ENCODE results near the gene APOL1. TPM values are rescaled to one million over a fixed set of nuclear protein-coding genes. Genes with fewer than 3 reads are reported as not detected.
"Not testable (repeated sequence)": the region's sequence is repeated elsewhere in the genome, so short reads cannot be mapped to it uniquely, and the experiment has no call there.

APOL1 gene
- total and polyA plus RNA-seq, 2 donors, result 14.2 to 62.6 TPM

DNA sequence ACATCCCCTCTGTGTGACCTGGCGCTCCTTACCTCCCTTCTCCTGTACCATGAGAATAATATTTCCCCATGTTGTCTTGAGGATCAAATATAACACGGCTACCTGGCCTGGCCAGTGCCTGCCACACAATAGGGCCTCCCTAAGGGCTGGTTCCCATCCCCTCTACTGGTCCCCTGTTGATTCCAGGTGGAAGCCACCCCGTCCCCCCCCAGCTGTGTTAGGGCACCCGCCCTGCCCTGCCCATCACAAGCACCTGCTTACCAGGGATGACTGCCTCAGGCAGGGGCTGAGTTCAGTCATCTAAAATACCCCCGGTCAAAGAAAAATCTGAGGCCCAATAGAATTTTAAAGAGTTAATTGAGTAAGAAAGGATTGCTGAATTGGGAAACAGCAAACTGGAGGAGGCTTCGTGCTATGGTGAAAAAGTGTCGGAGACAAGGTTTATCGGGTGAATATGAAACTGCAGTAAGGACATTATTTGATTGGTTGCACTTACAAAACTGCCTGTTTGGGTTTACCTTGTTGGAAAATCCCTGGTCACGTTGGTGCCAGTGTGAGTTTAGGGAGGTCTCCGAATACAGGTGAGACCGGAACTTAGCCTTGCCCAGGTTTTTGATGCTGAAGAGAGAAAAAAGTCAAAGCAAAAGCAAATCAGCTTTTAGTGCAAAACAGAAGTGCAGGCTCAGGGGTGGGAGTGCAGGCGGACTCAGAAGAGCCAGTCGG is 5.2 kb downstream of the APOL1 start:
- 91% methylated on average over 13 of the region's 13 CpGs for WGBS
- Histone ChIP-seq H3K36me3 (ENCODE audit: control insufficient read depth in 2 of 2, insufficient read depth in 2 of 2, low read length in 1 of 2) (peaks cover 3 to 4% of the 10 kb centered on the region in 2 donors), H3K4me3 (ENCODE audit: low read length in 2 of 2) (no peak overlapping the region), H3K27me3 (ENCODE audit: control insufficient read depth in 2 of 2, insufficient read depth in 1 of 2, low read length in 1 of 2) (no peaks in the 10 kb centered on the region), H3K9me3 (ENCODE audit: control insufficient read depth in 2 of 2, insufficient read depth in 1 of 2, low read length in 1 of 2) (no peaks in the 10 kb centered on the region), H3K27ac (ENCODE audit: low read depth in 1 of 2, low read length in 1 of 2) (peak overlapping the region; percentile 25 to 78), H3K4me1 (ENCODE audit: control insufficient read depth in 2 of 2, insufficient read depth in 2 of 2, low read length in 2 of 2) (peaks cover 10 to 43% of the 10 kb centered on the region in 2 donors)
- peak in 1 of 9 donors; percentile 16 for DNase-seq (ENCODE audit: low read depth in 6 of 9, low spot score in 9 of 9)

- peak in 2 of 9 donors; percentile 44 to 51 for DNase-seq (ENCODE audit: low read depth in 6 of 9, low spot score in 9 of 9)
- Histone ChIP-seq H3K27ac (ENCODE audit: low read depth in 1 of 2, low read length in 1 of 2) (peak overlapping the region; percentile 46 to 78), H3K4me3 (ENCODE audit: low read length in 2 of 2) (no peak overlapping the region), H3K9me3 (ENCODE audit: control insufficient read depth in 2 of 2, insufficient read depth in 1 of 2, low read length in 1 of 2) (no peaks in the 10 kb centered on the region), H3K36me3 (ENCODE audit: control insufficient read depth in 2 of 2, insufficient read depth in 2 of 2, low read length in 1 of 2) (peaks cover 3 to 4% of the 10 kb centered on the region in 2 donors), H3K27me3 (ENCODE audit: control insufficient read depth in 2 of 2, insufficient read depth in 1 of 2, low read length in 1 of 2) (no peaks in the 10 kb centered on the region), H3K4me1 (ENCODE audit: control insufficient read depth in 2 of 2, insufficient read depth in 2 of 2, low read length in 2 of 2) (peaks cover 5 to 36% of the 10 kb centered on the region in 2 donors)
- 54% methylated on average over 16 of the region's 16 CpGs for WGBS
Observed at GRCh38 chr22:36258701-36259614, 6.0 kb downstream of the APOL1 start.

- H3K36me3 ChIP-seq (ENCODE audit: control insufficient read depth in 2 of 2, insufficient read depth in 2 of 2, low read length in 1 of 2), result peaks cover 3 to 4% of the 10 kb centered on the region in 2 donors
- H3K4me3 ChIP-seq (ENCODE audit: low read length in 2 of 2), result no peak overlapping the region
- peak overlapping the region in 1 of 2 donors; percentile 78 for H3K27ac ChIP-seq (ENCODE audit: low read depth in 1 of 2, low read length in 1 of 2)
- H3K9me3 ChIP-seq (ENCODE audit: control insufficient read depth in 2 of 2, insufficient read depth in 1 of 2, low read length in 1 of 2), result no peaks in the 10 kb centered on the region
- DNase-seq (ENCODE audit: low read depth in 6 of 9, low spot score in 9 of 9), result no peak
- H3K4me1 ChIP-seq (ENCODE audit: control insufficient read depth in 2 of 2, insufficient read depth in 2 of 2, low read length in 2 of 2), result peaks cover 5 to 29% of the 10 kb centered on the region in 2 donors
- no peaks in the 10 kb centered on the region for H3K27me3 ChIP-seq (ENCODE audit: control insufficient read depth in 2 of 2, insufficient read depth in 1 of 2, low read length in 1 of 2)
- WGBS, result 91% methylated on average over 14 of the region's 14 CpGs
Observed at GRCh38 chr22:36259615-36260300, 6.8 kb downstream of the APOL1 start.

GRCh38 chr22:36261675-36262074 is 8.7 kb downstream of the APOL1 start:
- H3K9me3 ChIP-seq (ENCODE audit: control insufficient read depth in 2 of 2, insufficient read depth in 1 of 2, low read length in 1 of 2); H3K27ac ChIP-seq (ENCODE audit: low read depth in 1 of 2, low read length in 1 of 2); H3K4me3 ChIP-seq (ENCODE audit: low read length in 2 of 2); H3K27me3 ChIP-seq (ENCODE audit: control insufficient read depth in 2 of 2, insufficient read depth in 1 of 2, low read length in 1 of 2); H3K36me3 ChIP-seq (ENCODE audit: control insufficient read depth in 2 of 2, insufficient read depth in 2 of 2, low read length in 1 of 2); DNase-seq (ENCODE audit: low read depth in 6 of 9, low spot score in 9 of 9): not testable (repeated sequence)
- peaks cover 5 to 23% of the 10 kb centered on the region in 2 donors for H3K4me1 ChIP-seq (ENCODE audit: control insufficient read depth in 2 of 2, insufficient read depth in 2 of 2, low read length in 2 of 2)
- 91% methylated on average over 6 of the region's 6 CpGs for WGBS

GRCh38 chr22:36262307-36262706 is 9.4 kb downstream of the APOL1 start:
- peaks cover 5 to 23% of the 10 kb centered on the region in 2 donors for H3K4me1 ChIP-seq (ENCODE audit: control insufficient read depth in 2 of 2, insufficient read depth in 2 of 2, low read length in 2 of 2)
- not testable (repeated sequence) for H3K27ac ChIP-seq (ENCODE audit: low read depth in 1 of 2, low read length in 1 of 2); H3K36me3 ChIP-seq (ENCODE audit: control insufficient read depth in 2 of 2, insufficient read depth in 2 of 2, low read length in 1 of 2); DNase-seq (ENCODE audit: low read depth in 6 of 9, low spot score in 9 of 9); H3K27me3 ChIP-seq (ENCODE audit: control insufficient read depth in 2 of 2, insufficient read depth in 1 of 2, low read length in 1 of 2); H3K9me3 ChIP-seq (ENCODE audit: control insufficient read depth in 2 of 2, insufficient read depth in 1 of 2, low read length in 1 of 2); H3K4me3 ChIP-seq (ENCODE audit: low read length in 2 of 2)
- WGBS, result 97% methylated on average over 3 of the region's 3 CpGs

DNA sequence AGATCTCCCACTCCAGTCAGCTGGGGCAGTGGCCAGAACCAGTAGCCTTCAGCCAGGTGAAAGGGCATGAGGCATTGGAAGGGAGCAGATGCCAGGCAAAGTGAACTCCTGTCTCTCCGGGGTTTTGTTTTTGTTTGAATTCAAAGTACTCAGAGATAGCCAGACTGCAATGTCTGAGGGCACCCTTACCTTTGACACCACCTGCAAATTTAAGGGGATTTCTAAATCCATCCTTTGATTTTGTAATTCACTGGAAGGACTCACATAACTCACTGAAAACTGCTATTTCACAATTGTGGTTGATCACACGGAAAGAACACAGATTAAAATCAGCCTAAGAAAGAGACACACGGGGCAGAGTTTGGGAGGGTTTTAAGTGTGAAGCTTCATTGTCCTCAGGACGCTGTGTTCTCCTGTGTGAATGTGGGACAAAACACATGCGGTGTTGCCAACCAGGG is 10.3 kb downstream of the APOL1 start:
- not testable (repeated sequence) for H3K9me3 ChIP-seq (ENCODE audit: control insufficient read depth in 2 of 2, insufficient read depth in 1 of 2, low read length in 1 of 2); H3K36me3 ChIP-seq (ENCODE audit: control insufficient read depth in 2 of 2, insufficient read depth in 2 of 2, low read length in 1 of 2); H3K27ac ChIP-seq (ENCODE audit: low read depth in 1 of 2, low read length in 1 of 2); H3K27me3 ChIP-seq (ENCODE audit: control insufficient read depth in 2 of 2, insufficient read depth in 1 of 2, low read length in 1 of 2); DNase-seq (ENCODE audit: low read depth in 6 of 9, low spot score in 9 of 9); H3K4me3 ChIP-seq (ENCODE audit: low read length in 2 of 2)
- peaks cover 5 to 17% of the 10 kb centered on the region in 2 donors for H3K4me1 ChIP-seq (ENCODE audit: control insufficient read depth in 2 of 2, insufficient read depth in 2 of 2, low read length in 2 of 2)
- 82% methylated on average over 5 of the region's 5 CpGs for WGBS

- H3K4me3 ChIP-seq (ENCODE audit: low read length in 2 of 2); H3K27me3 ChIP-seq (ENCODE audit: control insufficient read depth in 2 of 2, insufficient read depth in 1 of 2, low read length in 1 of 2); H3K4me1 ChIP-seq (ENCODE audit: control insufficient read depth in 2 of 2, insufficient read depth in 2 of 2, low read length in 2 of 2); H3K9me3 ChIP-seq (ENCODE audit: control insufficient read depth in 2 of 2, insufficient read depth in 1 of 2, low read length in 1 of 2); H3K36me3 ChIP-seq (ENCODE audit: control insufficient read depth in 2 of 2, insufficient read depth in 2 of 2, low read length in 1 of 2); DNase-seq (ENCODE audit: low read depth in 6 of 9, low spot score in 9 of 9): not testable (repeated sequence)
- peak overlapping the region in 1 of 2 donors; percentile 40 for H3K27ac ChIP-seq (ENCODE audit: low read depth in 1 of 2, low read length in 1 of 2)
- 99% methylated on average over 7 of the region's 7 CpGs for WGBS
Observed at GRCh38 chr22:36263886-36264664, 11.1 kb downstream of the APOL1 start.

GRCh38 chr22:36267058-36267457 is 14.1 kb downstream of the APOL1 start:
- no peaks in the 10 kb centered on the region for H3K4me1 ChIP-seq (ENCODE audit: control insufficient read depth in 2 of 2, insufficient read depth in 2 of 2, low read length in 2 of 2)
- H3K36me3 ChIP-seq (ENCODE audit: control insufficient read depth in 2 of 2, insufficient read depth in 2 of 2, low read length in 1 of 2), result peaks cover 4% of the 10 kb centered on the region in 2 donors
- no peak overlapping the region for H3K4me3 ChIP-seq (ENCODE audit: low read length in 2 of 2)
- H3K9me3 ChIP-seq (ENCODE audit: control insufficient read depth in 2 of 2, insufficient read depth in 1 of 2, low read length in 1 of 2), result no peaks in the 10 kb centered on the region
- no peak for DNase-seq (ENCODE audit: low read depth in 6 of 9, low spot score in 9 of 9)
- WGBS, result 98% methylated on average over 4 of the region's 4 CpGs
- no peaks in the 10 kb centered on the region for H3K27me3 ChIP-seq (ENCODE audit: control insufficient read depth in 2 of 2, insufficient read depth in 1 of 2, low read length in 1 of 2)
- H3K27ac ChIP-seq (ENCODE audit: low read depth in 1 of 2, low read length in 1 of 2), result no peak overlapping the region
